ACC112 (cell line): ENCODE results near the gene DDX43.
"Not testable (repeated sequence)": the region's sequence is repeated elsewhere in the genome, so short reads cannot be mapped to it uniquely, and the experiment has no call there.

Experiments used
- H2AFZ ChIP-seq: fragments of 200-600 bp; sonication (generic); one replicate; pipeline ENCODE4 v1.6.0; 2017; ENCODE audit warnings: antibody characterized with exemption, low read length; ENCODE audit not compliant: unreplicated experiment
- H3K27ac ChIP-seq: fragments of 200-600 bp; sonication (generic); 2 replicates; pipeline ENCODE4 v1.5.1; 2014; ENCODE audit warnings: low read depth, mild to moderate bottlenecking, antibody characterized with exemption, low read length, moderate library complexity
- H3K27me3 ChIP-seq: fragments of 200-600 bp; sonication (generic); 2 replicates; pipeline ENCODE4 v1.6.1; 2014; ENCODE audit warnings: mild to moderate bottlenecking, antibody characterized with exemption, low read length, moderate library complexity, mixed read lengths; ENCODE audit not compliant: insufficient read depth
- H3K36me3 ChIP-seq: fragments of 200-600 bp; sonication (generic); 2 replicates; pipeline ENCODE4 v1.6.1; 2016; ENCODE audit warnings: mild to moderate bottlenecking, antibody characterized with exemption, low read length, moderate library complexity, mixed read lengths; ENCODE audit not compliant: insufficient read depth
- H3K4me1 ChIP-seq: fragments of 200-600 bp; sonication (generic); one replicate; pipeline ENCODE4 v1.6.1; 2016; ENCODE audit warnings: low read length, mixed read lengths; ENCODE audit not compliant: insufficient read depth, unreplicated experiment, control insufficient read depth
- H3K4me3 ChIP-seq: fragments of 200-600 bp; sonication (generic); 2 replicates; pipeline ENCODE4 v1.5.1; 2014; ENCODE audit warnings: mild to moderate bottlenecking, low read depth, low read length
- H3K79me2 ChIP-seq: fragments of 200-600 bp; sonication (generic); one replicate; pipeline ENCODE4 v1.6.0; 2016; ENCODE audit warnings: low read length; ENCODE audit not compliant: control insufficient read depth, unreplicated experiment, insufficient read depth

DDX43 gene

DNA sequence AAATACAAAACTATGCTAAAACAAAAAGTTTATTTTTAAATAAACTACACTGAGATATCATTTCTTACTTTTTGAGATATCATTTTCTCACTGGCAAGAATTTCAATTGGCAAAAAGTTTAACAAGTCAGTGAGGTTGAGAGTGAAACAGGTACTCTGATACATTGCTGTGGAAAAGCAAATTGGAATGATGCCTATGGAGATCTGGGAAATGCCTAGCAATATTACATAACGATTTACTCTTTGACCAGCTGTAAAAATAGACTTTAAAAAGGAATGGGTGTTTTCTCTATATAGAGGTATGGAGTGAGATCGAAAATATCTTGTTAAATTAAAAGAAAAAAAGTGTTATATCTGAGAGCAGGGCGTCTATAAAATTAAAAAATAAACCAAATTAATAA, 40.6 kb downstream of the DDX43 start:
- H3K27ac ChIP-seq = no peak overlapping the region
- no peaks in the 10 kb centered on the region for H3K27me3 ChIP-seq
- no peaks in the 10 kb centered on the region for H3K4me1 ChIP-seq
- no peak overlapping the region for H3K4me3 ChIP-seq
- H2AFZ ChIP-seq = no peak overlapping the region
- peaks cover 10% of the 10 kb centered on the region for H3K79me2 ChIP-seq
- peaks cover 23% of the 10 kb centered on the region; the same call in 1 of the 2 replicates for H3K36me3 ChIP-seq

DNA sequence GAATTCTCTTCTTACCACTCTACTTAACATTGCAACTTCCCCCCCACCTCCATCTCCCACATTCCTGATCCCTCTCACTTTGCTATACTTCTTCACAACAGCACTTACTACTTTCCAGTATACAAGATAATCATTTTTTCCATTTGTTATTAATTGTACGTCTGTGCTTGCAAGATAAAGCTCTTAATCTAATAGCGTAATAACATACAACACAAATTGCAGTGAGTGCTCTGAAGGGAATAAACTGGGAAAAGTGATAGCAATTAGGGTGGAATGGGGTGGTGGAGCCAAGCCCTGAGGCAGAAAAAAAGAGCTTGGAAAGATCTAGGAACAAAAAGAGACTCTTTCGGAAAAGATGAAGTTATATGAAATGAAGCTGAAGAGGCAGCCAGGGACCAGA, 48.9 kb downstream of the DDX43 start:
- H3K36me3 ChIP-seq = peaks cover 26% of the 10 kb centered on the region
- H3K4me1 ChIP-seq = no peaks in the 10 kb centered on the region
- peaks cover 26% of the 10 kb centered on the region for H3K79me2 ChIP-seq
- no peak overlapping the region for H2AFZ ChIP-seq
- H3K4me3 ChIP-seq = no peak overlapping the region
- H3K27me3 ChIP-seq = no peaks in the 10 kb centered on the region
- H3K27ac ChIP-seq = no peak overlapping the region

DNA sequence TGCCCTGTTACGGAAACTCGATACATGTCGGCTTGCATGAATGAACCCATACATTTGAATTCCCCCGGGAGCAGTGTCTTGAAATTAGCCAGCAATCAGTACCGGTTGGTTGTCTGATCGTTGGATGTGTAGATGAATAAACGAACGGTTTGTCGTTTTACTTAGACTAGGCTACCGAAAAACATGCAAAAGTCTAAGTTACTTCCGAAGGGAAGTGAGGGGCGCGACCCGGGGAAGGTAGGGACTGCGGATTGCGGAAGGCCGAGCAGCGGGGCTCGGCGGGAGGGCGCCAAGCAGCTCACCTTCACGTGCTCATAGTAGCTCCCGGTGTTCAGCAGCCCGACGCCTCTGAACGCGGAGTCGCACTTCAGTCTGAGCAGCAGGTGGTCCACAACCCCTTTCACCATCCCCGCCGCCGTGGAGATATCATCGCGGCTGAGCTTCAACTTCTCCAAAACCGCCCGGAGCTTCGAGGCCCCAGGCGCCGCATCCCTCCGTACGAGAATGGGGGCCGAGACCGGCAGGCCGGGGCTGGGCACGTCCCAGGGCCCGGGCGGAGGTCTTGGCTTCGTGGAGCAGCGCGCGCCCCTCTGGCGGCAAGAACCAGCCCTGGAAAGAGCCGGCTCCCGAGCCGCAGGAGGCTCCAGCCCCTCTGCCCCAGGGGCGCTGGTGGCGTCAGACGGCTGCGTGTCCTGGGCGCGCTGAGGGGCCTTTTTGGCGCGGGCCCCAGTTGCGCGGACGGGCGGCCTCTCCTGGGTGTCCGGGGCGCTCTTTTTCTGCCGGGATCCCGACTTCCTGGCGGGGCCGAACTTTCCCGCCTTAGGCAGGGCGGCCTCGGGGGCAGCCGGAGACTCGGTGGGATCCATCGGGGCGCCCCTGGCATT, 56.8 kb downstream of the DDX43 start:
- peak overlapping the region; percentile 91 for H2AFZ ChIP-seq
- peaks cover 51% of the 10 kb centered on the region for H3K79me2 ChIP-seq
- peaks cover 5% of the 10 kb centered on the region for H3K4me1 ChIP-seq
- peak overlapping the region; percentile 95 for H3K4me3 ChIP-seq
- H3K36me3 ChIP-seq = no peaks in the 10 kb centered on the region
- peak overlapping the region; percentile 86 for H3K27ac ChIP-seq
- no peaks in the 10 kb centered on the region for H3K27me3 ChIP-seq

DNA sequence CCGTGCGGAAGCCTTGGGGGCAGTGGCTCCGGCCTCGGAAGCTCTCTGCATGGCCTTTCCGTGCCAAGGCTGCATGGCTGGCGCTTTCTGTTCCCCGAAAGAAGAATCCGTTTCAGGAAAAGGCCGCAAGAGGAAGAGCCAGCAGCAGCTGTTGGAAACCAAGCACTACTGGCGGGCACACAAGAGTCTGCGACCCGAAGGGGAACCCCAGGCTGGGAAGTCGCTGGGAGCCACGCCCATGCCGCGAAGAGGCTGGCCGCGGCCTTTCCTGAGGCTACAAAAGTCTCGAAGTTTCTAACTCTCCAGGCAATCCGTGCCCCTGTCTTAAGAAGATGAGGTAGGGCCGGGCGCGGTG, 57.5 kb downstream of the DDX43 start, which contains the start of gene CGAS:
CGAS (minus strand) TSS at position 191 of the 355 bp plus-strand sequence; CDS start at position 75, 116 bp downstream.
- H3K27me3 ChIP-seq = no peaks in the 10 kb centered on the region
- peak within 1 kb of the TSS; percentile 91 for H2AFZ ChIP-seq
- peaks cover 5% of the 10 kb centered on the region for H3K4me1 ChIP-seq
- no peaks in the 10 kb centered on the region for H3K36me3 ChIP-seq
- H3K27ac ChIP-seq = peak within 1 kb of the TSS; percentile 86
- peaks cover 51% of the 10 kb centered on the region for H3K79me2 ChIP-seq
- peak within 1 kb of the TSS; percentile 95 for H3K4me3 ChIP-seq

DNA sequence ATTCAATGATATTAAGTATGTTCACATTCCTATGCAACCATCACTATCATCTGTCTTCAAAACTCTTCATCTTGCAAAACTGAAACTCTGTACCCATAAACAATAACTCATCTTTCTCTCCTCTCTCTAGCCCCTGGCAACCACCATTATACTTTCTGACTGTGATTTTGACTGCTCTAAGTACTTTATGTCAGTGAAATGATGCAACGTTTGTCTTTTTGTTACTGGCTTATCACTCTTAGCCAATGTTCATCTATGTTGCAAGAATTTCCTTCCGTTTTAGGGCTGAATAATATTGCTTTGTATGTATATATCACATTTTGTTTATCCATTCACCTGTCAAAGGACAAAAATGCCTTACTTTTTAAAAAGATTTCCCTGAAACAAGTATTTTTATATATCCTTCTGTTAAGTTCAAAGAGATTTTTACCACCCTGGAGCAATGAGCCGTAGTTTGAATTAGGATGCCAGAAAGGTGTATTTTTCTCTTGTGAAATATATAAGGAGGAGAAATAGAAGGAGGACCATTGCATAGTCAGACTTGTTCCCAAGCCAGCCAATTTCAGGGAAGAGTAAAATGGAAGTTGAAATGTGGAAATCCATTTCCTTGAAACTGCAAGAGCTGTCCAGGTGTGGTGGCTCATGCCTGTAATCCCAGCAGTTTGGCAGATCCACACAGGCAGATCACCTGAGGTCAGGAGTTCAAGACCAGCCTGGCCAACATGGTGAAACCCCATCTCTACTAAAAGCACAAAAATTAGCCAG, 61.4 kb downstream of the DDX43 start:
- peaks cover 5% of the 10 kb centered on the region for H3K4me1 ChIP-seq
- H3K79me2 ChIP-seq = peaks cover 16% of the 10 kb centered on the region
- no peaks in the 10 kb centered on the region for H3K36me3 ChIP-seq
- peak overlapping the region; percentile 17; the same call in 1 of the 2 replicates for H3K27ac ChIP-seq
- no peaks in the 10 kb centered on the region for H3K27me3 ChIP-seq
- H2AFZ ChIP-seq = no peak overlapping the region
- H3K4me3 ChIP-seq = no peak overlapping the region

DNA sequence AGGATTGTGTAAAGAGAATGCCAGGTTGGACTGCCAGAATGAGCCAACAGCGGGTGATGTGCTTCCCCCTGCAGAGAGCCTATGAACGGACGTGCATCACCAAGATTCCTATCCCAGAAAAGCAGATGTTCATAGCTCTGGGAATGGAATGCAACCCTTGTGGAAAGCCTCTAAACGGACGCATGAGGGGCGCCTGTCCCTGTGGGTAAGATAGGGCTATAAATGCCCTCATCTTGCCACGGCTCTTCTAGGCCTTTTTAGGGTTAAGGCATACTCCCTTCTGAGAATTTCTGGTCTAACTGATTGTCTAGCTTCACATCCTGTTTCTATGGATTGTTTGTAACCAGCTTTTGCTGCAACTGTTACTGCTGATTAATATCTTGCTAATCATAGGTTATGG, 64.8 kb downstream of the DDX43 start:
- not testable (repeated sequence) for H3K36me3 ChIP-seq, H3K27me3 ChIP-seq, H3K4me3 ChIP-seq, H3K27ac ChIP-seq, H2AFZ ChIP-seq
- Histone ChIP-seq H3K79me2 (peaks cover 26% of the 10 kb centered on the region), H3K4me1 (peaks cover 12% of the 10 kb centered on the region)

DNA sequence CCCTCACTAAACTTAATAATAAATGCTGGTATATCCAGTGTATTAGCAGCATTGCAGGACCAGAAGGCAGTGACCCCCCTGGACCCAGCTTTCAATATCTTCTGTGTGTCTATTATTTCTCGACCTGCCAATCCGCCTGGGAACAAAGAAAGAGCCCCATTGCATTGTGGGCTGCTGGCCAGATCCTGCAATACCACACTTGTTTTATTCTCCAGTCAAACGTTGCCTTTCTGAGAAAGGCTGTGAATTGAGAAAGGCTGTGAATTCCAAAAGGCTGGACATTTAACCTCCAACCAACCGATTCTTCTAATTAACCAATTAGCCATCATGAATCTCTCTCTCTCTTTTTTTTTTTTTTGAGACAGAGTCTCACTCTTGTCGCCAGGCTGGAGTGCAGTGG, 65.4 kb downstream of the DDX43 start:
- no peak overlapping the region for H3K4me3 ChIP-seq
- no peak overlapping the region for H2AFZ ChIP-seq
- H3K36me3 ChIP-seq = 0 out of 2 replicates have a peak, but pooled peaks cover 2% of the 10 kb centered on the region
- H3K27me3 ChIP-seq = no peaks in the 10 kb centered on the region
- no peak overlapping the region for H3K27ac ChIP-seq
- H3K4me1 ChIP-seq = peaks cover 12% of the 10 kb centered on the region
- H3K79me2 ChIP-seq = peaks cover 28% of the 10 kb centered on the region

DNA sequence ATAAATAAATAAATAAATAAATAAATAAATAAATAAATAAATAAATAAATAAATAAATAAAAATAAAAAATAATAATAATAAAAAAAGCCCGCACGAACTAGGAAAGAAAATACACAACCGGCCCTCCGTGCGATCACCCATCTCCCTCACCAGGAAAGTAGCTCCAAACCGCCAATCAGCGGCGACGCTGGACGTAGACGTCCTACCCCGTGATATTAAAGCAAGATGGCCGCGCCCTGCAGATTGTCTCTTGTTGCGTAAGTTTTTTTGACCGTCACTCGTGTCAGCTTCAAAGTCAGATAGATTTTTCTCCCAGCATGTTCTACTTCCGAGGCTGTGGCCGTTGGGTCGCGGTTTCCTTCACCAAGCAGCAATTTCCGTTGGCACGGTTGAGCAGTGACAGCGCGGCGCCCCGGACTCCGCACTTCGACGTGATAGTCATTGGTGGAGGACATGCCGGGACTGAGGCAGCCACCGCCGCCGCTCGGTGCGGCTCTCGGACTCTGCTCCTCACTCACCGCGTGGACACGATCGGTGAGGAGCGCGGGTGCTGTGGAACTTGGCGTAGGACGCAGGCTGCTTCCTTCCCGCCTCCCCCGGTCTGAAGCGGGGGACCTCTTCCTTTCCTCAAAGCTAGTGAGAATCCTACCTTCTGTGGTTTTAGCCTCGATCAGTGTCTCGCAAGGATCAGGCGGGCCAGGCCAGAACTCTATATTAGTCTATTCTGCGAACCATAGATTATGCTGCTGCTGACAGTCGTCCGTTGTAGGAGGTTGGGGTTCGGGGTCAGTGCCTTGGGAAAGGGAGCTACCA, 67.1 kb downstream of the DDX43 start, which contains the start of gene MTO1:
MTO1 (plus strand) TSS at position 201 of the 814 bp plus-strand sequence; CDS start at position 319, 118 bp downstream.
- Histone ChIP-seq H3K4me1 (peaks cover 7% of the 10 kb centered on the region), H3K4me3 (peak within 1 kb of the TSS; percentile 95), H3K27me3 (no peaks in the 10 kb centered on the region), H3K27ac (peak within 1 kb of the TSS; percentile 93), H3K79me2 (peaks cover 33% of the 10 kb centered on the region), H2AFZ (peak within 1 kb of the TSS; percentile 88), H3K36me3 (0 out of 2 replicates have a peak, but pooled peaks cover 2% of the 10 kb centered on the region)
